Measurements from ENCODE around the gene RIOK3. TPM values are rescaled to one million over a fixed set of nuclear protein-coding genes. Genes with fewer than 3 reads are reported as not detected.

The RIOK3 gene
- total and polyA plus RNA-seq, 2 of the 4 experiments (the other 2 are of a cell fraction) = 21.5 to 38.9 TPM

DNA sequence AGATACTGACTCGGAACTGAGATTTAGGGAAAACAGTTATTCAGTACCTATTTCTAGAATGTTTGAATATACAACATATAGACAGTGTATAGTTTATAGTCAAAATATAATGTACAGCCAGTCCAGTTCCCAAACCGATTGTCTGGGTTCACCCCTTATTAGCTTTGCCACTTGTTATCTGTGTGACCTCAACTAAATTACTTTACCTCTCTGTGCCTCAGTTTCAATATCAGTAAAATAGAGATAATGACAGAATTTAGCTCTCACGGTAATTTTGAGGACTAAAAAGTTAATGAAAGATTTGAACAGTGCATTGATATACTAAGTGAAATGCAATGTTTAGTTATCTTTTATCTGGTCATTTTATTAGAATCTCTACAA is 750 bp upstream of the RIOK3 start:
- Histone ChIP-seq H2AK9ac (replicated peaks; ENCODE audit: low read depth, low read length, poor library complexity) (no peak overlapping the region), H3K9ac (ENCODE audit: low read depth, low read length) (peak overlapping the region; percentile 85), H3K14ac (replicated peaks; ENCODE audit: low read depth, low read length) (no peak overlapping the region), H4K5ac (ENCODE audit: low read depth, low read length) (peak overlapping the region; percentile 68; the same call in 1 of the 2 replicates), H2BK5ac (ENCODE audit: low read depth, low read length, poor library complexity, severe bottlenecking) (peak overlapping the region; percentile 89), H4K91ac (ENCODE audit: insufficient read depth, low read depth, low read length) (no peak overlapping the region), H3K27ac (ENCODE audit: insufficient read depth, low read length) (peak overlapping the region; percentile 74; the same call in 1 of the 2 replicates), H3K23ac (ENCODE audit: low read depth, low read length) (no peak overlapping the region), H3K56ac (ENCODE audit: extremely low read depth, insufficient read depth, low read length) (no peak overlapping the region), H4K20me1 (ENCODE audit: insufficient read depth, low read length) (peaks cover 27% of the 10 kb centered on the region; the same call in 1 of the 2 replicates), H2BK120ac (ENCODE audit: low read depth, low read length) (no peak overlapping the region), H2AFZ (replicated peaks; ENCODE audit: low read length, poor library complexity) (no peak overlapping the region), H4K8ac (ENCODE audit: low read depth in 2 of 2, low read length in 2 of 2) (peak overlapping the region; percentile 4 to 81; a peak in 2 of 4 replicates), H3K27me3 (ENCODE audit: control insufficient read depth, insufficient read depth, low read length) (peaks cover 3% of the 10 kb centered on the region; the same call in 1 of the 2 replicates), H3K4ac (ENCODE audit: low read depth, low read length) (no peak overlapping the region), H2BK20ac (ENCODE audit: low read depth, low read length) (no peak overlapping the region), H3K4me2 (ENCODE audit: low read depth, low read length) (peak overlapping the region; percentile 78), H3K79me1 (ENCODE audit: low read depth in 1 of 2, low read length in 2 of 2) (peaks cover 2 to 22% of the 10 kb centered on the region in 2 experiments; a peak in 3 of 4 replicates), H3K4me1 (ENCODE audit: control insufficient read depth, insufficient read depth, low read length) (no peaks in the 10 kb centered on the region; the same call in none of the 2 replicates), H3K4me3 (ENCODE audit: insufficient read depth, low read depth, low read length) (peak overlapping the region; percentile 91; the same call in 1 of the 2 replicates), H3K36me3 (ENCODE audit: control insufficient read depth, insufficient read depth, low read length) (peaks cover 4% of the 10 kb centered on the region), H2BK15ac (ENCODE audit: low read depth, low read length) (no peak overlapping the region), H3K9me1 (ENCODE audit: insufficient read depth, low read length) (peaks cover 3% of the 10 kb centered on the region; the same call in 1 of the 2 replicates), H3K18ac (ENCODE audit: low read depth, low read length) (no peak overlapping the region), H2AK5ac (ENCODE audit: low read depth, low read length) (no peak overlapping the region), H3K9me3 (ENCODE audit: control insufficient read depth, insufficient read depth, low read length) (peaks cover 1% of the 10 kb centered on the region; the same call in 1 of the 2 replicates)
- no CpG with 5 or more reads among the region's 3 CpGs for WGBS, 2 experiments (ENCODE audit: extremely low coverage in 2 of 2, insufficient read length in 1 of 2)
- ATAC-seq (ENCODE audit: low read depth) = no peak
- in situ Hi-C loops (cut with MboI; ENCODE audit: low sequenced_read_pairs) (no loop called here), intact Hi-C loops (cut with micrococcal nuclease) (no loop called here), dilution Hi-C loops (cut with HindIII; ENCODE audit: low sequenced_read_pairs, unreplicated experiment) (no loop called here)
- POLR2A ChIA-PET (ENCODE audit: unreplicated experiment) = interaction anchor here (0.6 kb wide), 1 partner anchor 466 kb away, joined by 3 read pairs; no protein-coding TSS in a partner anchor
- TF ChIP-seq BHLHE40 (IDR thresholded peaks at IDR 0.05; ENCODE audit: low read depth, low read length) = no peak
- no peak for TF ChIP-seq POLR2A (IDR thresholded peaks at IDR 0.05; ENCODE audit: low read depth, low read length)
- no peak for TF ChIP-seq FOS (IDR thresholded peaks at IDR 0.05; ENCODE audit: low read depth, low read length)
- TF ChIP-seq RCOR1 (IDR thresholded peaks at IDR 0.05; ENCODE audit: insufficient replicate concordance, low read length) = no peak
- no peak for TF ChIP-seq NFE2L2 (IDR thresholded peaks at IDR 0.05; ENCODE audit: low read depth, low read length)
- TF ChIP-seq MXI1 (IDR thresholded peaks at IDR 0.05; ENCODE audit: borderline replicate concordance, low read depth, low read length) = no peak
- no peak for TF ChIP-seq RFX5 (IDR thresholded peaks at IDR 0.05; ENCODE audit: low read depth, low read length)
- no peak for TF ChIP-seq MAZ (IDR thresholded peaks at IDR 0.05; ENCODE audit: borderline replicate concordance, low read depth, low read length)
- no peak for TF ChIP-seq CHD1 (IDR thresholded peaks at IDR 0.05; ENCODE audit: low read depth, low read length)
- no peak for TF ChIP-seq MAFK (IDR thresholded peaks at IDR 0.05; ENCODE audit: low read depth, low read length)
- TF ChIP-seq, protein P1, sequence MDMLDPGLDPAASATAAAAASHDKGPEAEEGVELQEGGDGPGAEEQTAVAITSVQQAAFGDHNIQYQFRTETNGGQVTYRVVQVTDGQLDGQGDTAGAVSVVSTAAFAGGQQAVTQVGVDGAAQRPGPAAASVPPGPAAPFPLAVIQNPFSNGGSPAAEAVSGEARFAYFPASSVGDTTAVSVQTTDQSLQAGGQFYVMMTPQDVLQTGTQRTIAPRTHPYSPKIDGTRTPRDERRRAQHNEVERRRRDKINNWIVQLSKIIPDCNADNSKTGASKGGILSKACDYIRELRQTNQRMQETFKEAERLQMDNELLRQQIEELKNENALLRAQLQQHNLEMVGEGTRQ (IDR thresholded peaks at IDR 0.05; ENCODE audit: low read depth, low read length) = no peak
- CTCF ChIA-PET = interaction anchor here (0.6 kb wide), 1 partner anchor 73 kb away, joined by 3 read pairs; no protein-coding TSS in a partner anchor
- no peak for DNase-seq
- no TSS peak for BruUV-seq (replicated peaks)
